ENCODE measurements around the gene GCNA.
"Not testable (repeated sequence)": the region's sequence is repeated elsewhere in the genome, so short reads cannot be mapped to it uniquely, and the experiment has no call there.

Gene GCNA

GRCh38 chrX:71556036-71556435 lies 22.2 kb upstream of the GCNA start:
- no peak for DNase-seq

GRCh38 chrX:71558920-71559319 lies 19.3 kb upstream of the GCNA start:
- no peak for DNase-seq

GRCh38 chrX:71559773-71560172 lies 18.5 kb upstream of the GCNA start:
- not testable (repeated sequence) for DNase-seq

GRCh38 chrX:71563921-71564320 lies 14.3 kb upstream of the GCNA start:
- DNase-seq, result no peak

- DNase-seq, result no peak
Observed at GRCh38 chrX:71565474-71566041, 12.7 kb upstream of the GCNA start.

- not testable (repeated sequence) for DNase-seq
Observed at GRCh38 chrX:71571390-71571789, 6.8 kb upstream of the GCNA start.

GRCh38 chrX:71573590-71573989 lies 4.6 kb upstream of the GCNA start:
- no peak for DNase-seq

GRCh38 chrX:71577682-71578081 lies 555 bp upstream of the GCNA start:
- DNase-seq, result no peak

GRCh38 chrX:71579136-71579989 lies 1.1 kb downstream of the GCNA start:
- no peak for DNase-seq

- no peak for DNase-seq
Observed at GRCh38 chrX:71579990-71580380, 1.7 kb downstream of the GCNA start.

- no peak for DNase-seq
Observed at GRCh38 chrX:71581210-71581609, 3.0 kb downstream of the GCNA start.

- no peak for DNase-seq
Observed at GRCh38 chrX:71586929-71587328, 8.7 kb downstream of the GCNA start.

GRCh38 chrX:71593210-71593609 lies 15.0 kb downstream of the GCNA start:
- not testable (repeated sequence) for DNase-seq

- no peak for DNase-seq
Observed at GRCh38 chrX:71599965-71600364, 21.7 kb downstream of the GCNA start.

GRCh38 chrX:71603618-71604017 lies 25.4 kb downstream of the GCNA start:
- DNase-seq, result no peak

GRCh38 chrX:71604141-71604540 lies 25.9 kb downstream of the GCNA start:
- no peak for DNase-seq

GRCh38 chrX:71604796-71605568 lies 26.7 kb downstream of the GCNA start:
- DNase-seq, result no peak

- no peak for DNase-seq
Observed at GRCh38 chrX:71606536-71607216, 28.4 kb downstream of the GCNA start.

- no peak for DNase-seq
Observed at GRCh38 chrX:71607488-71607887, 29.3 kb downstream of the GCNA start.

GRCh38 chrX:71609095-71609750 lies 31.0 kb downstream of the GCNA start:
- no peak for DNase-seq

GRCh38 chrX:71611736-71612135 lies 33.5 kb downstream of the GCNA start:
- not testable (repeated sequence) for DNase-seq

Measured in nucleus accumbens (tissue), 56 donors.